KOPT-K1 (cell line): ENCODE data around the gene CDK15.

Source experiments
- H3K27ac ChIP-seq: fragments of 200-600 bp; sonication (generic); 2 replicates; pipeline ENCODE4 v1.5.1; 2016; ENCODE audit warnings: antibody characterized with exemption, mild to moderate bottlenecking, low read depth, low read length; ENCODE audit not compliant: poor library complexity, severe bottlenecking
- H3K36me3 ChIP-seq: fragments of 200-600 bp; sonication (generic); 2 replicates; pipeline ENCODE4 v1.5.1; 2017; ENCODE audit warnings: antibody characterized with exemption, mild to moderate bottlenecking, low read length, moderate library complexity; ENCODE audit not compliant: insufficient read depth
- H3K9me3 ChIP-seq: fragments of 200-600 bp; sonication (generic); 2 replicates; pipeline ENCODE4 v1.5.1; 2017; ENCODE audit warnings: antibody characterized with exemption, low read length, mild to moderate bottlenecking; ENCODE audit not compliant: insufficient read depth, poor library complexity, severe bottlenecking

CDK15 gene

DNA sequence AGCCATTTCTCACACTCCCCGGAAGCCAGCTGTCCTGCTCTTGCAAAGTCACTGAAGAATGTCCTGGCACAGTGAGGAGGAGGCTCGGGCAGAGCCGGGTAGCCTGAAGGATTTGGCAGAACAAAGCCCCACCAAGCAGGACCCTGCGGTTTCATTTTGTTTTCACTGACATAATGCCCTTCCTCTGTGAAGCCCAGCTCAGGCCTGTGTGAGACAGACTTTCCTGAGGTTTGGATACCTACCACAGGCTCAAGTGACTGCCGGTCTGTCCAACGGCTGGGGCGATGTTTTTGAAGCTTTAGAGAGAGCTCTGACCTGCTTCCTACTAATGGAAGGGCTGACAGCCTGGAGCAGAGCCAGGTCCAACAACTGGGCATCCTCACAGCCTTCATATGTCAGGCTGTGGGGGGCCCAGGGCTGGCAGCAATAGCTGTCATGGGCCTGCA is 127.5 kb downstream of the CDK15 start:
- H3K9me3 ChIP-seq = peaks cover 19% of the 10 kb centered on the region
- no peak overlapping the region for H3K27ac ChIP-seq
- H3K36me3 ChIP-seq = no peaks in the 10 kb centered on the region

DNA sequence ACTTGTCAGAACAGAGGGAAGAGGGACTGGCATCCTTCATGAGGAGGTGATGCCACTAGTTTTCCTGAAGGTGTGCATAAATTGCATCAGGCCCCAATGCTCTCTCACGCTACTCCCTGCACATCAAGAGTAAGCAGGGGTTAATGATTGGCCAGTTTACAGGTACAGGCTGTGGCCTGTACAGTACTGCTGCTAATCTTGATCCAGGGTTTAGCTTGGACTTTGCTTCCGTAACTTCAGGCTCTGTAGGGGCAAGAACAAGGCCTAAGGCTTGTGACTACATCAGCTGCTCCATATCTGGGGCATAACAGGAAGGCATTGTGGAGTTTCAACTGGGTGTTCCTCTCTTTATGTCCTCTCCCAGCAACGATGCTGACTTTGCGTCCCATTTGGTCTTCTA is 130.5 kb downstream of the CDK15 start:
- no peaks in the 10 kb centered on the region for H3K36me3 ChIP-seq
- peaks cover 19% of the 10 kb centered on the region for H3K9me3 ChIP-seq
- no peak overlapping the region for H3K27ac ChIP-seq

DNA sequence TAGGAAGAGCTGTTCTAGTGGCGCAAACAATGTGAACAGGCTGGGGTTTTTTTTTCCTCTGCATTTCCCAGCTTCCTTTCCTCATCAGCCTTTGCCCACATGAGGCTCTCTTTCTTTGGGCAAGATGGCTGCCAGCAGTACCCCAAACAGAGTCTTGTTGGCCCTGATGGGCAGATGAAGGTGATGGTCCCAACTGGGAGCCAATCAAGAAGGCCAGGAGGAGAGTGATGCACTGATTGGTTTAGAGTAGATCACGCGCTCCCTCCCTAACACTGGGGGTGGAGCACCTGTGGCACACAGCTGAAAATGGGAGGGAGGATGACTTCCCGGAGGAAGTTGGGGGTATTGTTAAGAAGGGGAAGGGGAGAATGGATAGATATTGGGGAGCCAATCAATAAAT is 131.0 kb downstream of the CDK15 start:
- peaks cover 19% of the 10 kb centered on the region for H3K9me3 ChIP-seq
- no peak overlapping the region for H3K27ac ChIP-seq
- no peaks in the 10 kb centered on the region for H3K36me3 ChIP-seq

DNA sequence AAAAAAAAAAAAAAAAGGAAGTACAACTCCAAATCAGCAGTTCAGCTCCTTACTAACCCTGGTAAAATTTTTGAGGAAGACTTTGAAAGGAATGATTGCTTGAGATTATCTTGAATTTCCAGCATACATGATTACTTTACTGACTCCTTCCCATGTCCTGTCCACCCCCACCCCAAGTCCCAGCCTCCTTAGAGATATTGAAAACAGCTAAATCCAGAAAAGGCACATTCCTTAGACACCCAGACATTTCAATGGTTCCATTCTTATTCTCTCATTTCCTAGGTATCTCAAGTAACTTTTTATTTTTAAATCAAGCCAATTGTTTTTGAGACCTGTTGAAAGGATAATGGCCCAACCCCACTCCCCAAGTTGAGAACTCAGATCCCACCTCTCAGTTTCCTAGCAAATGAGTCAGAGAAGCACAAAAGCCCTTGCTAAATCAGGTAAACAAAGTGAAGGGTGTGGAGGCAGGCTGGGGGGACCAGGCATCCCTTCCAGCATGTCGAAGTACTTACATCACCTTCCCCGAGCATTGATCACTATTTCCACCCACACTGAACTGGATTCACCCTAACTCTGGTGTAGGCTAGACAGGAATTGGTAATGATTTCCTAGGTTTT is 131.9 kb downstream of the CDK15 start:
- Histone ChIP-seq H3K27ac (no peak overlapping the region), H3K9me3 (peaks cover 19% of the 10 kb centered on the region), H3K36me3 (no peaks in the 10 kb centered on the region)

DNA sequence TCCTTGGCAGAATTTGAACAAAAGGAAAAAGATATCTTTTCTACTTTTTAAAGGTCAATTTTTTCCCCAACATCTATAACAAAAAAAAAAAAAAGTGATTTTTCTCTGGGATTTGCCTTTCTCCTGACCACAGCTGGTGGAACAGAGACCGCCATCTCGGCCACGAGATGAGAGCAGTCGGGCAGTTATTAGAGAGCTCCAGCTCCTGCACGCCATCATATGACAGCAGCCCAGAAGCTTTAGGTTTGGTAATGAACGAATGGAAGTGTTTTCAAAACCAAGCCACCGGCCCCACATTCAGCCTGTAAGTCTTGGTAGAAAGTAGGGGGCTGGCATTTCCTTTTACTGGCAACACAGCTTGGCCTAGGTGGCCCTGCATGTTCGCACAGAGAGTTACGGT is 132.4 kb downstream of the CDK15 start:
- Histone ChIP-seq H3K27ac (no peak overlapping the region), H3K9me3 (peaks cover 19% of the 10 kb centered on the region), H3K36me3 (no peaks in the 10 kb centered on the region)

DNA sequence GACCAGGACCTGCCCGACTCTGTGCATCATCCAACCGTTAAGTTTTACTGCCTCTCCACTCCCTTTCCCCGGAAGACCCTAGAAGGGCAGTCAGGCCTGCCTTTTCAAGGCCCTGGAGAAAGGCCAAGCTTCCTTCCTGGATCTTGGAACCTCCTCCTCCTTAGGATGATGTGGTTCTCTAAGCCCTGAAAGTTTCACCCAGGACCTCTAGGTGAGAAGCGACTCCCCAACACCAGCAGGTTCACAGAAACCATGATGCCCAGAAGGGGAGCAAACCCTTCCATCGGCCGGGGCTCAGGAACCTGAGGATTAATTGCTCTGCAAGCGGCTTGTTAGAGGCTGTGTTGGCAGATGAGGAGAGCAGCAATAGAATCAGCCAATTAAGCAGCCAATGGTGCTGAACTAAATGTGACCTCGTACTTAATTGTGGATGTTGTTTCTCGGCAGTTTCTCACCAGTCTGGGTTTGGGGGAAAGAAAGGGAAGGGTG is 133.2 kb downstream of the CDK15 start:
- Histone ChIP-seq H3K36me3 (no peaks in the 10 kb centered on the region), H3K9me3 (peaks cover 14% of the 10 kb centered on the region), H3K27ac (no peak overlapping the region)

DNA sequence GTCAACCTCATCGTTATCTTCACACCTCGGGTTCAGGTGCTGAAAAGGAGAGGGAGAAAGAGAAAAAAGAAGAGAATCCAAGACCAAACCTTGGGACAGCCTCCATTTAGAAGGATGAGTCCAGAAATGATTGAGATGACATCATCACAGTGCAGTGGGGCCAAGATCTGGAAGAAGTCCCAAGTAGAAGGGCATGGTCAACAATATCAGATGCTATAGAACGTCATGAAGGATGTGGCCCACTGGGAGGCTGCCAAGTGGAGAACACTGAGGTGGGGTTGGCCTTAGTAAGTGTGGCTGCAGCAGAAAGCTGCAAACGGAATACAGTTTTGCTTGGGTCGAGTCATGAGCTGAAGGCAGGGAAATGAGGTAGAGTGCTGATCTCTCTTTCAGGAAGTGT is 136.2 kb downstream of the CDK15 start:
- Histone ChIP-seq H3K27ac (no peak overlapping the region), H3K9me3 (no peaks in the 10 kb centered on the region), H3K36me3 (no peaks in the 10 kb centered on the region)
